HepG2 (cell line): ENCODE measurements around the gene OPTN. TPM values are rescaled to one million over a fixed set of nuclear protein-coding genes. Genes with fewer than 3 reads are reported as not detected.
A peak's percentile ranks its signal among the peaks of the same experiment; 100 is the strongest.

Source experiments
- CREB3 ChIP-seq: sonication (generic); formaldehyde crosslinking; IDR thresholded peaks from 2 replicates; pipeline ENCODE4 v1.5.0; 2020; ENCODE audit warnings: missing genetic modification reagents
- GABPA ChIP-seq, 2 experiments: IDR thresholded peaks; 2 replicates each; pipeline ENCODE4 v1.6.1; 2011 to 2016; ENCODE audit warnings: low read depth in 2 of 2, low read length in 1 of 2, missing biosample characterization in 1 of 2, missing genetic modification characterization in 1 of 2
- GMEB1 ChIP-seq: sonication (generic); formaldehyde crosslinking; IDR thresholded peaks from 2 replicates; pipeline ENCODE4 v1.5.1; 2020; ENCODE audit warnings: missing genetic modification reagents, mild to moderate bottlenecking, borderline replicate concordance
- HCFC1 ChIP-seq: fragments of 150-350 bp; IDR thresholded peaks from 2 replicates; pipeline ENCODE4 v1.6.1; 2014; ENCODE audit warnings: low read depth, low read length
- MAF1 ChIP-seq: sonication (generic); formaldehyde crosslinking; IDR thresholded peaks from 2 replicates; pipeline ENCODE4 v1.5.0; 2020; ENCODE audit warnings: missing genetic modification reagents, borderline replicate concordance
- MAX ChIP-seq: IDR thresholded peaks from 2 replicates; pipeline ENCODE4 v1.6.1; 2012; ENCODE audit warnings: inconsistent platforms
- MLXIP ChIP-seq: sonication (generic); formaldehyde crosslinking; IDR thresholded peaks from 2 replicates; pipeline ENCODE4 v1.9.0; 2021; ENCODE audit warnings: missing genetic modification reagents, borderline replicate concordance
- MTA1 ChIP-seq: sonication (generic); formaldehyde crosslinking; IDR thresholded peaks from 2 replicates; pipeline ENCODE4 v1.4.0; 2020; ENCODE audit warnings: missing genetic modification reagents, mild to moderate bottlenecking, borderline replicate concordance
- NFYC ChIP-seq: IDR thresholded peaks from 2 replicates; pipeline ENCODE4 v1.6.1; 2016; ENCODE audit warnings: missing genetic modification reagents, missing compliant biosample characterization
- RBAK ChIP-seq: sonication (generic); formaldehyde crosslinking; IDR thresholded peaks from 2 replicates; pipeline ENCODE4 v1.5.1; 2020; ENCODE audit warnings: mild to moderate bottlenecking, missing genetic modification reagents
- RBFOX2 ChIP-seq: fragments of 200-400 bp; formaldehyde crosslinking; IDR thresholded peaks from 2 replicates; pipeline ENCODE4 v1.6.1; 2017; ENCODE audit warnings: low read depth, mild to moderate bottlenecking, low read length
- TBX2 ChIP-seq: sonication (generic); formaldehyde crosslinking; IDR thresholded peaks from 2 replicates; pipeline ENCODE4 v1.5.0; 2020; ENCODE audit warnings: missing genetic modification reagents, mild to moderate bottlenecking, borderline replicate concordance
- U2AF1 ChIP-seq: fragments of 200-400 bp; formaldehyde crosslinking; optimal IDR thresholded peaks from 2 replicates; pipeline ENCODE3; 2017; ENCODE audit warnings: mild to moderate bottlenecking, low read depth, low read length
- YEATS2 ChIP-seq: sonication (generic); formaldehyde crosslinking; IDR thresholded peaks from 2 replicates; pipeline ENCODE4 v1.4.0; 2020; ENCODE audit warnings: missing genetic modification reagents, borderline replicate concordance
- YY1 ChIP-seq: IDR thresholded peaks from 2 replicates; pipeline ENCODE4 v1.6.1; 2011; ENCODE audit warnings: low read length, low read depth, moderate library complexity, mild to moderate bottlenecking; ENCODE audit not compliant: insufficient read depth, insufficient replicate concordance
- ZNF263 ChIP-seq: sonication (generic); formaldehyde crosslinking; IDR thresholded peaks from 2 replicates; pipeline ENCODE4 v1.4.0; 2020; ENCODE audit warnings: missing genetic modification reagents
- ZNF281 ChIP-seq: sonication (generic); formaldehyde crosslinking; IDR thresholded peaks from 2 replicates; pipeline ENCODE4 v1.4.0; 2020; ENCODE audit warnings: missing genetic modification reagents, borderline replicate concordance
- ZNF282 ChIP-seq: fragments of 450-650 bp; IDR thresholded peaks from 2 replicates; pipeline ENCODE4 v1.6.1; 2018; ENCODE audit not compliant: partially characterized antibody
- ZNF614 ChIP-seq: IDR thresholded peaks from 2 replicates; pipeline ENCODE4 v1.6.1; 2018; ENCODE audit warnings: missing biosample characterization, missing genetic modification reagents, inconsistent platforms, borderline replicate concordance
- ZNF720 ChIP-seq: sonication (generic); formaldehyde crosslinking; IDR thresholded peaks from 2 replicates; pipeline ENCODE4 v1.4.0; 2020; ENCODE audit warnings: missing genetic modification reagents
- polyA plus RNA-seq, 8 experiments: library from polyadenylated mRNA; depleted of rRNA in 3 of 8; stranded (reverse) in 7 of 8; unstranded in 1 of 8; fragments of >200 nt; fragmentation: Illumina TruSeq in 4 of 8; extraction: Trizol in 4 of 8; gene quantifications; 2 replicates each; pipeline versions ENCODE4 v1.2.1 to v1.2.3, GENCODE V29; 2011 to 2016; ENCODE audit warnings: low read depth in 4 of 8, missing spikeins in 1 of 8, mixed read lengths in 1 of 8; ENCODE audit not compliant: insufficient read depth in 1 of 8
- total RNA-seq, 5 experiments: library from RNA; depleted of rRNA; stranded (reverse); fragments of >200 nt; fragmentation: Illumina TruSeq; extraction: Trizol; gene quantifications; 2 replicates each; pipeline ENCODE4 v1.2.3, GENCODE V29; 2016; ENCODE audit warnings: low read depth in 1 of 5

The OPTN gene
- total and polyA plus RNA-seq, 2 of the 13 experiments (the other 11 are each of a cell fraction or from before 2014, with no cell fraction given), result 13.4 to 46.6 TPM

- TF ChIP-seq CREB3 (CRISPR knock-in tag) (peak; percentile 38; the same call in 1 of the 2 replicates), RBFOX2 (peak; percentile 67), MTA1 (CRISPR knock-in tag) (no peak), ZNF281 (CRISPR knock-in tag) (no peak), U2AF1 (peak; percentile 53), ZNF614 (0 out of 2 replicates have a peak, but pooled peaks have one; percentile 16), ZNF720 (CRISPR knock-in tag) (no peak), GMEB1 (peak; percentile 99), RBAK (CRISPR knock-in tag) (no peak), MAX (peak; percentile 83), GABPA (IDR thresholded peaks at IDR 0.05; ENCODE audit: low read depth, low read length) (peak; percentile 68), GABPA (CRISPR knock-in tag; IDR thresholded peaks at IDR 0.05; ENCODE audit: low read depth) (peak; percentile 94), MLXIP (CRISPR knock-in tag) (no peak), ZNF263 (no peak), HCFC1 (peak; percentile 67), MAF1 (CRISPR knock-in tag) (peak; percentile 61; the same call in 1 of the 2 replicates), NFYC (peak; percentile 94), TBX2 (CRISPR knock-in tag) (peak; percentile 80), ZNF282 (no peak), YY1 (peak; percentile 99), YEATS2 (peak; percentile 85)
Observed at GRCh38 chr10:13160934-13161856, 61.2 kb downstream of the OPTN start, which contains the start of gene MCM10 (continued).
